Erythroblast (primary cell): ENCODE measurements around the gene PRICKLE1.

Source experiments
- GATA1 ChIP-seq: IDR thresholded peaks from 2 replicates; pipeline ENCODE4 v1.6.1; 2011; ENCODE audit warnings: low read depth, mild to moderate bottlenecking, control low read depth, low read length, moderate library complexity
- POLR2A ChIP-seq: IDR thresholded peaks from 2 replicates; pipeline ENCODE4 v1.6.1; 2011; ENCODE audit warnings: mild to moderate bottlenecking, low read length

DNA sequence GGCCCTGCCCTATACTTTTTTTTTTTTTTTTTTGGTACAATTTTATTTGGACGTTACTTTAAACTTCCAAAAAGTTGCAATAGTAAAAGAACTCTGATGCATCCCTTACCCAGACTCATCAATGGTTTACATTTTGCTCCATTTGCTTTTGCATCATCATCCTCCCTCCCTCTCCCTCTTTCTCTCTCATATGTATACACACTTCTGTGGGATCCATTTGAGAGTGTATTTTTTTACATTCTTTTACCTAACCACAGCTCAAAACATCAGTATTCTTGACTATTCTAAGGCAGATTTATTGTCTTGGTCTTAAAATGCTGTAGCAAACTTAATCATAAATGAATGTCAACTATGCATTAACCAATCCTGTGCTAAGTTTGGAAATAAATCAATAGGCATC lies 111.6 kb downstream of the PRICKLE1 start:
- TF ChIP-seq GATA1 (no peak), POLR2A (no peak)
